HG03064 (cell line): Measurements from ENCODE around the gene ARFGAP3.

Experiments used
- ATAC-seq: cut with Tn5 transposase; IDR thresholded peaks from one replicate; pipeline ENCODE4 v1.9.1; 2021; ENCODE audit warnings: low read depth; ENCODE audit not compliant: unreplicated experiment

ARFGAP3 gene

DNA sequence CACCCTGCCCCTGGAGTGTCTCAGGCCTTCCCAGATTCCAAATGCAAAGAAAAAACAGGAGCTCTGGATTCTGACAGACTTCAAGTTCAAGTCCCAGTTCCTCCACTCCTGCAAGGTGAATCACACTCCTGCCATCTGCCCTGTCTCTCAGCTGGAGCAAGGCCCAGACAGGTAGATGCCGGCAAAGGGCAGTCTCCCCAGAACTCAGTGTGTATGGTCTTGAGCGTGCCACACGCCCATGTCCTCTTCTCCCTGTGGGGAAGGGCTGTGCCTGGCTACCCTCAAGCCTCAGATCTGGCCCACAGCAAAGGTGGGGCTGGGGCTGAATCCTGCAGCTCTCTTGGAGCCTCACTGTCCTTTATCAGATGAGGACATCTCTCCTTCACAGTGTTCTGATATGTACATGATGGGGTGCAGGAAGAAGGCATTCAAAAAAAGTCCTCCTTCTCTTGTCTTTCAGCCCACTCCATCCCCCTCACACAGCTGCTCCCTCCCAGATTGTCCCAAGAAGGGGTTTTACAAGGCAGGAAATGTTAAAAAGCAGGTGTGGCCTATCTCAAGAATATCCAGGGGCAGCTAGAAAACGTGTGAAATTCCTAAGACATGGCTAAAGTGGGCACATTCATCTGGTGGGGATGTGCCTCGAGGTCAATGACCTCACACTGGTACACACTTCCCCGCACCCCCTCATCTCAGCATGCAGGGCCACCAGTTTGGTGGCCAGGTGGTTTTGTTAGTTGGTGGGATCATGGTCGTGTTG is 27.7 kb upstream of the ARFGAP3 start:
- no peak for ATAC-seq

DNA sequence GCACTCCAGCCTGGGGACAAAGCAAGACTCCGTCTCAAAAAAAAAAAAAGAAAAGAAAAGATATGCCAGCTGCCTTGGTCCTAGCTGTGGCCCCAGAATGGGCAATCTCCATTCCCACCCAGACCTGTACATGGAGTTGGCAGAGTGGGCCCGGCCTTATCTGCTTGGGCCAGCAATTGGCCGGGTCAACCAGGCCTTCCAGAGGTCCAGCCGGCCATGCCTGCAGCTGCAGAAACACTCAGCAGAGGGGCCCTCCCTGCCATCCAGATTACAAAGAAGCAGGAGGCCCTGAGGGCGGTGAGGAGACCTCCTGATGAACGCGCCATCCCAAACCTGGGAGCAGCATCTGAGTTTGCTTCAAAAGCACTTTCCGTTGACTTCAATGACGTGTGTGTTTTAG is 26.9 kb upstream of the ARFGAP3 start:
- ATAC-seq: no peak

DNA sequence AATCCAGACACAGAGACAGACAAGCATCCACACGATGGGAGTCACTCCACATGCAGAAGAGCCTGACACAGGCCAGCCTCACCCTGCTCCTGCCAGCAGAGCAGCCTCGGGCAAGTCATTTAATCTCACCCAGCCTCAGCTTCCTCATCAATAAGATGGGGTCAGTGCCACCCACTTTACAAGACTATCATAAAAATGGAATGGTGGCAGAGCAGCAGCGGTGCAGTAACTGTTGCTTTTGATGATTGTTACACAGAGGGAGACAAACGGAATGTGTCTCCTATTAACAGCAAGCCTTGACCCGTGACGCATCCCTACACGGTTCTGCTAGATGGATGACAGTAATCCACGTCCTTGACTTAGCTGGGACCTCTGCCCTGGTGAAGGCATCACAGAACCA is 26.0 kb upstream of the ARFGAP3 start:
- no peak for ATAC-seq

DNA sequence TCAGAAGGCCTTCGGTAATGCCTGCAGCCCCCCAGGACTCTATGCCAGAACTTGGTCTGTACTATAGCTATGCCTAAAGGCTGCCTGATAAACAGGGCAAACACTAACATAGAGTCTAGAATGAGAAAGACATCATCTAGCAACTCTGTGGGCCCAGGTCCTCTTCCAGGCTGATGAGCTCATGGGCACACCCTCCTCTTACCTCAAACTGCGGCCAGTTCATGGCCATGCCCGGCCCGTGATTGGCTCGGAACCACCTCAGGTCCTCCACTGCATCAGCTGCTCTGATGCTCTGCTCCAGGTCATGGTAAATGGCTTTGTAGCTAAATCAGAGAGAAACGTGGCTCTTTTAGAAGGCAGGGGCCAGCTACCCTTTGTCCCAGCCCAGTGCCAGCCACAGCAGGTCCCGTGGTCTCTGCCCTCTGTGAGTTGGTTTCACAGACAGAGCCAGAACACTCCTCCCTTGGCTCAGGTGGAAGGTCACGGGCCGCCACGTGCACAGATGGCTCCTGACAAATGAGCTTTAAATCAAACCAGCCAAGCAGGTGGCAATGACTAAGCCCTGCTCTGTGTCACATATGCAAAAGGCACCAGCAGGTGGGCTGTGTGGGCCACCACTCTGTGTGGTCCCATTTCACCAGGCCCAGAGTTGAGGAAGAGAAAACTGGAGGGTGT is 25.0 kb upstream of the ARFGAP3 start:
- ATAC-seq: no peak

DNA sequence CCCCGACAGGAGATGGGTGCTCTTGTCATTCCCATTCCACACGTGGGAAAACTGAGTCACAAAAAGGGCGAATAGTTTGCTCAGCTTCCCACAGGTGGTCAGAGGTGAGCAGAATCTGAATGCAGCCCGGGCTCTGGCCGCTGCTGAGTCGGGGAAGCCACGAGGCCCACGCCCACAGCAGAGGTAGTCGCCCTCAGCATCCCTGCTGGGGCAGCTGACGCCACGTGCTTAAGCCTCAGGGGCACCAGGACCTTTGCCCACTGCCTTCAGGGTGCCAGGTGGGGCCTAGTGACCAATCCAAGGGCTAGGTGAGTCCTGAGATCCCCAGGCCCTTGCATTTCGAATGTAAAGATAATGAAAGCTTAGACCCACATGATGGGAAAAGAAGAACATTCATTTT is 24.2 kb upstream of the ARFGAP3 start:
- no peak for ATAC-seq

DNA sequence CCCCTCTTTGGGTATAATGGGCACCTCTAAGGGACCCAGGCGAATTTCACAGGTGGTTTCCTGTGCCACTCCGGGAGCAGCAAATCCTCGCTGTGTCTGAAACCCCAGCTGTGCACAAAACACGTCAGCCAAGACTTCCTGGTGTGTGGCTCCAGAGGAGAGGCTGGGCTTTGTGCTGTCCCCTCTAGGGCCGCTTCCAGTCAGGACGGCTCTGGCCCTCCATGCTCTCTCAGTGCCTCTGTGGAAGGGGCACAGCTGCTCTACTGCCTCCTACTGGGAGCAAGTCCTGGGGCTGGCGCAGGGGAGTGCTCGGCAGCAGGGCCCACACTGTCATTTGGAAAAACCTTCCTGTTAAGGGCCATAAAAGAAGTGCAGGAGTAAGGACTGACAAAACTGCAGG is 23.7 kb upstream of the ARFGAP3 start:
- no peak for ATAC-seq

DNA sequence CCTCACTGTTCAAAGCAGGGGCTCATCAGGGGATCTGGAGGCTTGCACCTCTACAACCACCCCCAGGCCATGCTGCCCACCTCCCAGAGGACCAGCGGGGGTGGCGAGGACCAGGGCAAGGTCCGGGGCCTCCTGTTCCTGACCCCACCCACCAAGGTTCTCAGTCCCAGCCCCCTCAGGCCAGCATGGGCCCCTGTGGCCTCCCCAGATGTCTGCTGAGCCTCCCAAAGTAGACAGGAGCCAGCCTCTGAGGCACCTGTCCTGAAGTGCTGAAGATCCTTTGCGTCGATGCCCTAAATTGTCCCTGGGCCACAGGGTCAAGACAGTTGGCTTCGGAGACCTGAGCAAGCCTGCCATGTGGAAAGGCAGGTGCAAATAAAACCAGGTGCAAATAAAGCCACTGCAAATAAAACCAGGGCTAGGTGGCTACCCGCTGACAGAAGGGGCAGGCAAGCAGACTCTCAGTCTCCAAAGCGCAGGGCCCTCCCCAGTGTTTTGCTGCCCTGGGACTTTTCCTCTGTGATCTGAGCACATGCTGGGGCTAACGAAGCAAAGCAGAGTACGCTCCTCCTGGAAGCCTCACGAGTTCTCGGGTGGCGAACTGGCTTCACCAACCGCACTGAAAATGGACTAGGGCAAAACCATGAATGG is 22.4 kb upstream of the ARFGAP3 start:
- ATAC-seq: no peak

DNA sequence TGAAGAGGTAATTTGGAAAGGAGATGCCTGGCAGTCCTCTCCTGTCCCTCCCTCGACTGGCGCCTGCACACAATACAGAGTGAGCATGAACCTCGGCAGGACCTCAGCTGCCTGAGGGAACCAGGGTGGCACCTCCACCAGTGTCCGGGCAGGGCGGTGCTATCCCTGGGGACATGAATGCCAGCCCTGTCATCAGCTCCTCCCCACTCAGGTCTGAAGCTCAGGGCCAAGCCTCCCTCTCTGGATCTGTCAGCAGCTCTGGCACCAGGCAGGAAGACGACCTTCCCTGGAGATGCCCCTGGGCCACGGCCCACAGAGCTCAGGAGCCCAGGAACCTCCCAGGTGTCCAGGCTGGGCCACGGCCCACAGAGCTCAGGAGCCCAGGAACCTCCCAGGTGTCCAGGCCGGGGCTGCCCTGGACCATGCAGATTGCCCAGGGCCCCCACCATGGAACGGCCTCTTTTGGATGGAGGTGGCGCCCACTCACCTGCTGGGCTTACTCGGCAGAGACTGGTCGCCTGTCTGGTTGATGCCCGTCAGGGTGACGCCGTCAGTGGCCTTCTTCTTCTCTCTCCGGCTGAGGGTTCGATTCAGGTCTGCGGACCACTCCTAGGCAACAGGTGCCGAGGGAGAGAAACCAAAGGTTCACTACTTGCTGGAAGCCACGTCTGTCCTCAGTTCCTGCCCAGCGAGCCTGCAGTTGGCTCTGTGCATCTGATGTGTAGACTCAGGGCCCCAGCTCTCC is 21.7 kb upstream of the ARFGAP3 start:
- ATAC-seq: no peak

DNA sequence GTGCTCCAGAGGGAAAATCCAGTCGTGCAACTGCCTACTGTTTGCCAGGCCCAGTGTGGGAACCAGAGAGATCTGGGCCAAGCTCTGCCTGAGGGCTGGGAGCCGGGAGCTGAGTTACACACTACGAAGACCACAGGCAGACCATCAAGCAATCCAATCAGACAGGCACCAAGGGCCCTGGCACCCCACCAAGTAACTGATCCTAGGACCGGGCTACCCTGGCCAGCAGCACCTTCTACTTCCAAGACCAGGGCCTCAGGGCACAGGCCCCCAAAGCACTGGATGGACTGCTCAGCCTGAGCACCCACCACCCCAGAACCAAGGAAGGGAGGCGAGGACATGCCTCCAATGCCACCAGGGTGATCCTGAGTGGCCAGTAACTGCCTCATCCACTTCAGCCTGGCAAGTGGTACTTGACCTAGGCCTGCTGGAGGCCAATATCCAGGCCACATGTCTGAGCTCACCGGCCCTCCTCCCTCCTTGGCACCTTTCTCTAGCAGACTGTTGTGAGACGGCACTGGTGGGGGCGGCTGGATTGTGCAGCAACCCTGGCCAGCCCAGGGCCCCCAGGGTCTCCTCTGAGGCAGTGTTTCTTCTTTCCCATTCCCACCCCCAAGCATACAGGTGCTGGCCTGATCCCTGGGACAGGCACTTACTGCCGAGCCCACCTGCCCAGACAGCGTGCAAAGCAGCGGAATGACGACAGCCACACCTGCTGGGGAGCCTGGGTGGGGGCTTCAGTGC is 20.7 kb upstream of the ARFGAP3 start:
- no peak for ATAC-seq

DNA sequence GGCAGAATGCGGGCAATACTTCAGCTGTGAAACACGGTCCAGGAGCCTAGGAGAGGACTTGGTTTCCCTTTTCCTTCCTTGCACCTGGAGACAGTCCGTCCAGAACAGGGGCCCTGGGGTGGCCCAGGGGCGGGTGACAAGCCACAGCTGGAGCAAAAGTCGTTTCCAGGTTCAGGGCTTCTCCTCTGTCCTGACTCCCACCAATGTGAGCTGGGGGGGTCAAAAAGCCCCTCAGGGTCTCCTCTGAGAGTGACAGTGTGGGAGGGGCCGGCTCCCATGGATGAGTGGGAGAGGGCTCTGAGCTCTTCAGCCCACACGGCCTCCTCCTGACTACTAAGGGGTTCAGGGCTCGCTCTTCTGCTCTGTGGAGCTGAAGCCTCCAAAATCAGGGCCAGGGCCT is 20.1 kb upstream of the ARFGAP3 start:
- no peak for ATAC-seq

DNA sequence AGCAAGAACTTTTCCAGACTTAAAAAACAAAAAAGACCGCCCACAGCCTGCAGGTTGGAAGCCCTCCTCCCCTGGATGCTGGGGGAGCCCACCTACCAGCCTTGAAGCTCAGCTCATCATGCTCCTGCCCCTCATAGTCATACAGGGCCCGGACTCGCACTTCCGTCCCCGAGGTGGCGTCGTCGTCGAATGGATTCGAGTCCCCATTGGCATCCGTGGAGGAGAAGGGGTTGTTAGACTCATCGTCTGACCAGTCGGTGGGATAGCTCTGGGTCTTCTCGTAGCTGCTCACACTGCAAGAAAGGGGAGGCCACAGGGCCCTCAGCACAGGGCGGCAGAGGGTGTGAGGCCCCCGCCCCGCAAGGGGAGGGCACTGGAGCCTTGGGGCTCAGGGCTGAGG is 19.0 kb upstream of the ARFGAP3 start:
- no peak for ATAC-seq

DNA sequence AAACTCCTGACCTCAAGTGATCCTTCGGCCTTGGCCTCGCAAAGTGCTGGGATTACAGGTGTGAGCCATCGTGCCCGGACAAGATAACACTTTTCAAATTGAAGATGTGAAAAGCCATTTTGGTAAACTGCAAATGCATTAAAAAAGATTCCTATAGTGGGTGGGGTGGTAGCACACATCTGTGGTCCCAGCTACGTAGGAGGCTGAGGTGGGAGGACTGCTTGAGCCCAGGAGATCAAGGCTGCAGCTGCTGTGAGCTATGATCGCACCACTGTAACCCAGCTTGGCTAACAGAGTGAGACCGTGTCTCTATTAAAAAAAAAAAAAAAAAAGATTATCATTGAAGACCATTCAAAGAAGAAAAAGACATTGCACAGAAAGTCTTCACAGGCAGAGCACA is 16.9 kb upstream of the ARFGAP3 start:
- ATAC-seq: no peak

DNA sequence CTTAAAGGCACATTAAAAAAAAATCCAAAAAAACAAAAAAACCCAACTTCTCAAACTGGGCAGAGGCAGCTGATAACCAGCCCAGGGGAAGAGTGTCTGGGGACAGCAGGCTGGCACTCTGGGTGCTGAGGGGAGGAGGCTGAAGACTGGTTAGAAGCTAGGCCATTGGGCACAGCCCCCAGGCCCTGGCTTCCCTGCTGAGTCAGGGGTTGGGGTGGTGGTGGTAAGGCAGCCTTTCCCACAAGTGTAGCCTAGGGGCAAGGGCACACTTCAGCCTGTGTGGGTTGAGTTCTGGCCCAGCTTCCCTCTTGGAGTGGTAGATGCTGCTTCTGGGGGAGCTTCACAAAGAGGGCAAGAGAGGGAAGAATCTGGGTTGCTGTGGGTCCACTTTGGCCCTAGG is 16.3 kb upstream of the ARFGAP3 start:
- no peak for ATAC-seq

DNA sequence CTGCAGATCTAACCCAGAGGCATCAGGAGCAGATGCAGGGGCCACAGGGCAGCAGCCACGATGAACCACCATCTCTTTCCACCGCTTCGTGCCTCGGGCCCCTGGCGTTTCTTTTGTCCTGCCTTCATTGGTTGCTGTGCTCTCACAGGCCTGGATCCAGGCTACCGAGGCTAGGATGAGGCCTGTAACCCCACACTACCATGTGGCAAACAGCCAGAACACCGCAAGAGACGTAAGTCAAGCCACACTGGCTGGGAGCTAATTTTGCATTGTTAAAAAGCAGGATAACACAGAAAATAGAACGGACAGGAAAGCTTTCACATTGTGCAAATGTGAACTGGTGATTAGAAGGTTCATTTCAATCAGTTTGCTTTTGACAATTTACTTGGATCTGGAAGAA is 15.7 kb upstream of the ARFGAP3 start:
- no peak for ATAC-seq

DNA sequence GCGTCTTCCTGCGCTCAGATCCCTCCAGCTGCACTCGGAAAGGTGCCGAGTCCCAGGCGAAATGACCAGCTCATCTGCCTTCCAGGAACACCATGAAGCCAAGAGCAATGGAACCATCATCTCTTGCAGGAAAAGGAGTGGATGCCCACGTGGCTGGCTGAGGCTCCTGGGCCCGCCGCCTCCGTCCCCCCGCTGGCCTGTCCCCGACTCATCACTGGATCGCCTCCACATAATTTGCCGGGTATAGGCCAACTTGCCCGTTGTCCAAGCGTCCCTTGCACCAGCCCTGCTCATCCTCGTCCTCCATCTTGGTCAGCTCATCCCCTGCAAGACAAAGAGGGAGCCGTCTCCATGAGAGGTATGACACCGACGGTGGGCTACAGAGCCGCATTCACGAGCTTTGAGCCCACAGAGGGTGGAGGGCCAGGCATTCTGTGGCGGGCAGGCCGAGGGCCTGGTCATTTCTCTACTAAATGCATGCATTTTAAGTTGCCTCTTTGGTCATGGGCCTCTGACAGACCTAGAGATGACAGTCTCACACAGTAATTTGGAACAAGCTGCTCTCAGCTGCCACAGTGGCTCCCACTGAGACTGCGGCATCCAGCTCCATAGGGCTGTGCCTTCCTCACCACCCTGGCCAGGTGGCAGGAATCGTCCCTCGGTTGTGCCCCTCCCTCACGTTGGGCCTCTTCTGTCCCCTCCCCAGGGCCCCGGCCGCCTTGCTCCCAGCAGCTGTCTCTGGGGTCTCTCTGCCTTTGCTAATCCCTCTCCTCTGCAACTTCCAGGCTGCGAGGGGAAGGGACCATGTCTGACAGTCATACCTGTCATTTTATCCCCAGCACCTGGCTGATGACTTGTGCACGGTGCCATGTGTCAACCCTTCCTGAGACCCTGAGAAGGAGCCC is 14.3 kb upstream of the ARFGAP3 start:
- ATAC-seq: no peak

DNA sequence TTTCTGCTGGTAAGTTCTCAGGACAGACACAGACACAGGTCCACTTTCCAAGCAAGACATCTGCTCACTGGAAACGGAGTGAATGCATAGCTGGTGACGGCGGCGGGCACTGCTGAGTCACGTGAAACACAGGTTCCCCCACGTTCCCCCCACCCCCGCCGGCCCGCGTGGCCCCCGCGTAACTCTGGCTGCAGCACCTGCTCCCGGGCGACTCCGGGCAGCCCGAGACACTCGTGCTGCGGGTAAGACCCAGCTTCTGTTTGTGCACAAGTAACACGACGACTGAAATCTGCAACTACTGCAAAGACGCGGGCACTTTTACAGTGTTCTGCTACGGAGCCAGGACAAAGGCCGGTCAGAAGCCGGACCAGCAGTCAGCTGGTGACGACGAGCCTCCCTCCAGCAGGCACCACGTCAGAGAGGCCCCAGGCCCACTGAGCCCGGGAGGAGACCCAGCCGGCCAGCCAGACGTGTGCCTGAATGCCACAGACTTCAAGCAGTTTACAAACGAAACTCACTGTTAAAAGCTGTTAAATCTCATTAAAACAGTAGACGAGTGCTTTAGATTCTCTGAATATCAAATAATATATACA is 12.9 kb upstream of the ARFGAP3 start:
- no peak for ATAC-seq

DNA sequence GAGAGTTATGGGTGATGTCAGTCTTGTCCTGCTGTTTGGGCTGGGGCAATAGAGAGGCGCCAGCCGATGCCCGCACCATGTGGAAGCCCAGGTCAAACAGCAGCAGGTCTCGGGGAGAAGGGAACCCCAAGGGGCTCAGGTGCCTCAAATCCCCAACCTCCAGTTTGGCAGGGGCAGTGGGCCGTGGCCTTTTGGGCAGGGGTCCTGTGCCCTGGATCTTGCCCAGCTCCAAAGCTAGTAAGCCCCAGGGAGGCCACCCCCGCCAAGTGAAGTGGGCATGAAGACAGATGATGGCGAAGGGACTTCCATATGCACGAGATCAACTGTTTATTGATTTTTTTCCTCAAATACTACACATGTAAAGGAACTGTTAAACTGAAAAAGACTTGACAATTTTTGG is 12.4 kb upstream of the ARFGAP3 start:
- ATAC-seq: no peak

DNA sequence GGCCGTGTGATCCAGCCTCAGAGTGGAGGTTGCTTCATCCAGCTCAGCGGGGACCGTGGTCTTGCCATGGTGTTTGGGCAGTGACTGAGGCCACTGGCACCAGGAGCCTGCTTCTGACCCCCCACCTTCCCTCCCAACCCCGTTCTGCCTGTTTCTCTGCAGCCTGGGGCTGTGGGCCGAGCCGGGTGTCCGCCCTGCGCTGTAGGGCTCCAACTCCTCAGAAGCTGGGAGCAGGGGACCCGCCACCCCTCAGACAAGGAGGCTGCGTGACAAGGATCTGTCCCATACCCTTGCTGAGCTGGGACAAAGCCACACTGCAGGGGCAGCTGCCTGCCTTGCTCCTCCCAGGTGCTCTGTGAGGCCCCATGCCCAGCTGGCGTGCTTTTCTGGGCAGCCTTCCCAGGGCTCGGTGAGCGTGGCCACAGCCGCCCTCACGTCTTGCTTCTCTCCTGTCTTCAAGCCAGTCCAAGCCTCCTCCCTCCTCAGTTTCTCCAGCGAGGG is 11.7 kb upstream of the ARFGAP3 start:
- no peak for ATAC-seq

DNA sequence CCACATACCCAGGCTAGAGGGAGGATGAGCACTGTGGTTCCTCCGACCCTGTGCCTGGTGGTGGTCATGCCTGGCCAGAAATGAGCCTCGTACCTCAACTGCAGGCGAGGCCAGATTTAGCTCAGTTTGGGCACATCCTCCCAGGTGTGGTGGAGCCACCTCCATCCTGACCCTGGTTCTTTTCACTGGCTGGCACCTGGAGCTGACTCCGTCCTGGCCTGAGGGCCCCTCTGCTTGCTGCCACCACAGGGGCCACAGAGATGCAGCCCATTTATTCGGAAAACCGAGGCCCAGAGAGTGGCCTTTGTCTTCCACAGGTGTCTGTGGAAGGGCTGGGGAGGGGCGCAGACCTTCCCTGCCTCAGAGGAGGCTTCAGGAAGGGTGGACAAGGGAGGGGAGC is 9.0 kb upstream of the ARFGAP3 start:
- no peak for ATAC-seq
